ENCODE results near the gene RPL39L. TPM values are rescaled to one million over a fixed set of nuclear protein-coding genes. Genes with fewer than 3 reads are reported as not detected.
A peak's percentile ranks its signal among the peaks of the same experiment; 100 is the strongest.

Gene RPL39L
- total RNA-seq, 1 donor from 2014 or later: 10.8 TPM

DNA sequence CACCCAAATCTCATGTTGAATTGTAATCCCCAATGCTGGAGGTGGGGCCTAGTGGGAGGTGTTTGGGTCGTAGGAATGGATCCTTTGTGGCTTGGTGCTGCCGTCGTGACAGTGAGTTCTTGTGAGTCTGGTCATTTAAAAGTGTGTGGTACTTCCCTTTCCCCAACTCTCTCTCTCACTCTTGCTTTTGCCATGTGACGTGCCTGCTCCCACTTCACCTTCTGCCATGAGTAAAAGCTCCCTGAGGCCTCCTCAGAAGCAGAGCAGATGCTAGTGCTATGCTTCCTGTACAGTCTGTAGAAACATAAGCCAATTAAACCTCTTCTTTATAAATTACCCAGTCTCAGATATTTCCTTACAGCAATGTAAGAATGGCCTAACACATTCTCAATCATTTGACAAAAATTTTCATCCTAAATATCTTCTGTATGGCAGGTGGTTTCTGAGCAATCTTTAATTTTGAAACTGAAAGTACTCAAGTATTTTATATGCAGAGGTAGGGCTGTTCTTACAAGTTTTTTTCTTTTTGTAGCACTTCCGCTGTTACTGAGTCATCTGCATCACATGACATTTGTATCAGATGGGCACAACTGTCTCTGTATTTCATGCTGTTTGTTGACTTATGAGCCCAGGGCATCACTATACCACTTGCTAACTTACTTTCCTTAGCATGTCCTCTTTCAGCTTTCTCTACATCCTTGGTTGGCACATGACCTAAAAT, 8.8 kb downstream of the RPL39L start:
- Histone ChIP-seq H3K4me3 (no peak overlapping the region), H3K36me3 (no peaks in the 10 kb centered on the region), H3K9me3 (no peaks in the 10 kb centered on the region), H3K4me1 (peaks cover 7% of the 10 kb centered on the region), H3K27ac (peak overlapping the region; percentile 22), H3K27me3 (no peaks in the 10 kb centered on the region)
- DNase-seq (ENCODE audit: extremely low spot score in 2 of 2): no peak
- intact Hi-C loops (cut with DNase I): no loop called here
- TF ChIP-seq POLR2AphosphoS5 (IDR thresholded peaks at IDR 0.05; ENCODE audit: insufficient read depth in 1 of 2, low read depth in 1 of 2) (peak; percentile 13 to 90), POLR2A (IDR thresholded peaks at IDR 0.05) (no peak)

DNA sequence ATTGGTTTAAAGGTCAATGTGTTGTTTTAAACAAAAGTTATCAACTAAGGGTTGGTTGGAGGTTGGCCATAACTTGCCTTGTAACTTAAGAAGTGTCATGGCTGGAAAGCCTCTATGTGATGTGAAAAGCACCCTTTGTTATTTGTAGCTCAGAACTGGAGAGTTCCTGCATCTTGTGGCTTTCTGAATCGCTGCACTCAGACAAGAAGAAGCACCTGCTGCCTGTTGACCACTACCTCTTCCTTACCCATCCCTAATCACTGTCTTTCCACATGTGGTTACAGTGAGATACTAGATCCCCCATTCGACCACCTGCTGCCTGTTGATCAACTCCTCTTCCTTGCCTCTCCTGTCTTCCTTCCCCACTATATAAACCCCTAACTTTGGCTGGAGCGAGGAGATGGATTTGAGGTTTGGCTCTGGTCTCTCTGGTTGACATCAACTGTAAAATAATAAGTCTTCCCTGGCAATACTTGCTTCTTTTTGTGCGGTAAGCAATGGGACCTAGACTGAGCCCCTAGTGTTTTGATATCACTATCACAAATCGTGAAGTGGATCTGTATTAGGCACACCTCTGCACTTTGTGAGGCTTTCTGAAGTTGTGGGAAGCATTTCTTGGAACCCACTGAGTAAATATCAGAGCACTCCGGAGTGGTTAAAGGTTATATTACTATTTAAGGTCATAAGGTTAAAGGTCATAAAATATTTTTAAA, 13.8 kb downstream of the RPL39L start:
- Histone ChIP-seq H3K27ac (no peak overlapping the region), H3K4me1 (no peaks in the 10 kb centered on the region), H3K27me3 (no peaks in the 10 kb centered on the region), H3K9me3 (no peaks in the 10 kb centered on the region), H3K4me3 (no peak overlapping the region), H3K36me3 (no peaks in the 10 kb centered on the region)
- intact Hi-C loops (cut with DNase I): no loop called here
- DNase-seq (ENCODE audit: extremely low spot score in 2 of 2): no peak
- TF ChIP-seq POLR2AphosphoS5 (IDR thresholded peaks at IDR 0.05; ENCODE audit: insufficient read depth in 1 of 2, low read depth in 1 of 2) (no peak), POLR2A (IDR thresholded peaks at IDR 0.05) (no peak)
- TF ChIP-seq, protein P1, sequence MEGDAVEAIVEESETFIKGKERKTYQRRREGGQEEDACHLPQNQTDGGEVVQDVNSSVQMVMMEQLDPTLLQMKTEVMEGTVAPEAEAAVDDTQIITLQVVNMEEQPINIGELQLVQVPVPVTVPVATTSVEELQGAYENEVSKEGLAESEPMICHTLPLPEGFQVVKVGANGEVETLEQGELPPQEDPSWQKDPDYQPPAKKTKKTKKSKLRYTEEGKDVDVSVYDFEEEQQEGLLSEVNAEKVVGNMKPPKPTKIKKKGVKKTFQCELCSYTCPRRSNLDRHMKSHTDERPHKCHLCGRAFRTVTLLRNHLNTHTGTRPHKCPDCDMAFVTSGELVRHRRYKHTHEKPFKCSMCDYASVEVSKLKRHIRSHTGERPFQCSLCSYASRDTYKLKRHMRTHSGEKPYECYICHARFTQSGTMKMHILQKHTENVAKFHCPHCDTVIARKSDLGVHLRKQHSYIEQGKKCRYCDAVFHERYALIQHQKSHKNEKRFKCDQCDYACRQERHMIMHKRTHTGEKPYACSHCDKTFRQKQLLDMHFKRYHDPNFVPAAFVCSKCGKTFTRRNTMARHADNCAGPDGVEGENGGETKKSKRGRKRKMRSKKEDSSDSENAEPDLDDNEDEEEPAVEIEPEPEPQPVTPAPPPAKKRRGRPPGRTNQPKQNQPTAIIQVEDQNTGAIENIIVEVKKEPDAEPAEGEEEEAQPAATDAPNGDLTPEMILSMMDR (IDR thresholded peaks at IDR 0.05): no peak

DNA sequence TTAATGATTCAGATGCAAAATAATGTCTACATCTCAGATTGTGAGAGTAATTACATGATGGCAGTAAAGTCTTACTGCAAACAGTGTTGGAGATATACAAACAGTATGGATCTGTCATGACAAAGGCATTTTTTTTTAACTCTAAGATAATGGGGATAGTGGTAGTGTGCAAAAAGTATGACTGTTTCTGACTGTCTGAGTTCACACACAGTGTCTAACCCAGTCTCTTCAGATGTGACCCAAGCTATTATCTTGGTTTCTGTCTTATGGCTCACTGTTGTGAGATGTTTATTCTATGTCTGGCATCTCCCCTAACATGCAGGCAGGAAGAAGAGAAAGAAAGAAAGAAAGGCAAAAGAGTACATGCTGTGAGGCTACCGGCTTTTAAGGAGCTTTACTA, 17.0 kb downstream of the RPL39L start:
- Histone ChIP-seq H3K27me3 (no peaks in the 10 kb centered on the region), H3K27ac (no peak overlapping the region), H3K4me1 (no peaks in the 10 kb centered on the region), H3K4me3 (no peak overlapping the region), H3K36me3 (no peaks in the 10 kb centered on the region), H3K9me3 (no peaks in the 10 kb centered on the region)
- intact Hi-C loops (cut with DNase I): no loop called here
- no peak for DNase-seq (ENCODE audit: extremely low spot score in 2 of 2)
- no peak for TF ChIP-seq POLR2A (IDR thresholded peaks at IDR 0.05)
- no peak for TF ChIP-seq POLR2AphosphoS5 (IDR thresholded peaks at IDR 0.05; ENCODE audit: insufficient read depth in 1 of 2, low read depth in 1 of 2)
- TF ChIP-seq, protein P1 (IDR thresholded peaks at IDR 0.05): no peak

DNA sequence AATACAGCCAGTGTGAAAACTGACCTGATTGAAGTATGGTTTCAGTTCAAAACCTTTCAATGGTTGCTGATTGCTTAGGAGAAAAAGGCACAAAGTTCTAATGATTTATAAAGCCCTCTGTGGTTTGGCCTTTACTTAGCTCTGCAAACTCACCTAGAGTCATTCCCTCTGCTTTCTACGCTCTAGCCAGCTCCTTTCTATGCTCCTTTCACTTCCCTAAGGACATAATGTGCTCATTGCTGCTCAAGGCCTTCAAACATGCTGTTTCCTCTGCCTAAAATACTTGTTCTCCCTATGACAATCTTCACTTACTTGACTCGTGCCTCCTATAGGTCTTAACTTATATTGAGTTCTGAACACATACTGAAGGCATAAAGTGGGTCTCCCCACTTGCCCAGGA, 19.0 kb downstream of the RPL39L start:
- Histone ChIP-seq H3K27ac (no peak overlapping the region), H3K4me1 (no peaks in the 10 kb centered on the region), H3K36me3 (no peaks in the 10 kb centered on the region), H3K27me3 (no peaks in the 10 kb centered on the region), H3K9me3 (no peaks in the 10 kb centered on the region), H3K4me3 (no peak overlapping the region)
- DNase-seq (ENCODE audit: extremely low spot score in 2 of 2): no peak
- TF ChIP-seq, protein P1 (IDR thresholded peaks at IDR 0.05): no peak
- TF ChIP-seq POLR2AphosphoS5 (IDR thresholded peaks at IDR 0.05; ENCODE audit: insufficient read depth in 1 of 2, low read depth in 1 of 2): no peak
- no peak for TF ChIP-seq POLR2A (IDR thresholded peaks at IDR 0.05)
- intact Hi-C loops (cut with DNase I): no loop called here

DNA sequence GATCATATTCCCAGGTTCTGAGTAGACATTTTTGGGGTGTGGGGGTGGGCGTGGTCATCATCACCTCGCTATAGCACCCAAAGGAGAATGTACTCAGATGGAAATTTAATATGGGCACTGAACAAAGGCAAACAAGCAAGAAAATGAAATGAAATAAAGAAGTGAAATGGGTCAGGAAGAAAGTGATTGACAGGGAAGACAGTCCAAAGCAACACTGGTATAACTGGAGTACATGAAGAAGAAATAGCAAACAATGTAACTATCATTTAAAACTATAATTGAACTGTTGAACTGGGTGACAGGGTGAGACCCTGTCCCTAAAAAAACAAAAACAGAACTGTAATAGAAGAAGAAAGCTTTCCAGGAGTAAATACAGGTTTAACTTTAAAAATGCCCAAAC, 24.8 kb downstream of the RPL39L start:
- Histone ChIP-seq H3K9me3 (no peaks in the 10 kb centered on the region), H3K4me1 (no peaks in the 10 kb centered on the region), H3K36me3 (no peaks in the 10 kb centered on the region), H3K27ac (no peak overlapping the region), H3K27me3 (no peaks in the 10 kb centered on the region), H3K4me3 (no peak overlapping the region)
- intact Hi-C loops (cut with DNase I): no loop called here
- no peak for TF ChIP-seq POLR2A (IDR thresholded peaks at IDR 0.05)
- no peak for TF ChIP-seq POLR2AphosphoS5 (IDR thresholded peaks at IDR 0.05; ENCODE audit: insufficient read depth in 1 of 2, low read depth in 1 of 2)
- TF ChIP-seq, protein P1 (IDR thresholded peaks at IDR 0.05): no peak
- no peak for DNase-seq (ENCODE audit: extremely low spot score in 2 of 2)
